GM12892 (cell line): ENCODE data around the gene NECAP2.

ENCODE experiments used
- POLR2A ChIP-seq: IDR thresholded peaks from 2 replicates; pipeline ENCODE4 v1.6.1; 2011; ENCODE audit warnings: low read depth, low read length, control low read depth
- POLR2AphosphoS5 ChIP-seq: IDR thresholded peaks from 2 replicates; pipeline ENCODE4 v1.6.1; 2011; ENCODE audit warnings: low read depth, low read length, control low read depth
- TAF1 ChIP-seq: IDR thresholded peaks from 2 replicates; pipeline ENCODE4 v1.6.1; 2011; ENCODE audit warnings: low read depth, mild to moderate bottlenecking, control low read depth, low read length, borderline replicate concordance

- TF ChIP-seq POLR2A (no peak), TAF1 (no peak), POLR2AphosphoS5 (no peak)
Measured at GRCh38 chr1:16474166-16474800, 33.8 kb downstream of the NECAP2 start.
